Gastrocnemius medialis (tissue), 4 donors: Measurements from ENCODE around the gene ANO3. TPM values are rescaled to one million over a fixed set of nuclear protein-coding genes. Genes with fewer than 3 reads are reported as not detected.
"Not testable (repeated sequence)": the region's sequence is repeated elsewhere in the genome, so short reads cannot be mapped to it uniquely, and the experiment has no call there.

Source experiments
- ATAC-seq, 2 donors: fragments of 150-250 bp; one replicate each; pipeline ENCODE4 v1.9.1; 2016
- DNase-seq, 2 donors: peaks; one replicate each; pipeline ENCODE4 v3.0.0-alpha.2; 2019
- H3K27ac ChIP-seq, 4 donors: fragments of 200-600 bp; sonication (generic); 1 replicate in 1 of 4; 2 replicates in 3 of 4; pipeline ENCODE4 v1.5.1; 2016 to 2018; ENCODE audit warnings: mild to moderate bottlenecking in 2 of 4, moderate library complexity in 1 of 4
- H3K27me3 ChIP-seq, 3 donors: fragments of 200-600 bp; sonication (generic) in 2 of 3; 1 replicate in 1 of 3; 2 replicates in 2 of 3; pipeline versions ENCODE4 v1.5.1 to v1.6.0; 2016 to 2019; ENCODE audit warnings: mild to moderate bottlenecking in 1 of 3, moderate library complexity in 1 of 3
- H3K36me3 ChIP-seq, 2 donors: fragments of 200-600 bp; sonication (generic) in 1 of 2; one replicate each; pipeline ENCODE4 v1.5.1; 2017 to 2018
- H3K4me1 ChIP-seq, 2 donors: fragments of 200-600 bp; sonication (generic) in 1 of 2; one replicate each; pipeline ENCODE4 v1.5.1; 2016 to 2017; ENCODE audit warnings: mild to moderate bottlenecking in 2 of 2
- H3K4me3 ChIP-seq, 4 donors: fragments of 200-600 bp; sonication (generic) in 3 of 4; 1 replicate in 1 of 4; 2 replicates in 3 of 4; pipeline ENCODE4 v1.5.1; 2016 to 2019; ENCODE audit warnings: mild to moderate bottlenecking in 2 of 4
- H3K9me3 ChIP-seq, 3 donors: fragments of 200-600 bp; sonication (generic) in 2 of 3; 1 replicate in 1 of 3; 2 replicates in 2 of 3; pipeline ENCODE4 v1.5.1; 2016 to 2019
- POLR2A ChIP-seq, 2 donors: fragments of 450-650 bp; IDR thresholded peaks; one replicate each; pipeline ENCODE4 v1.6.1; 2017; ENCODE audit warnings: antibody characterized with exemption in 2 of 2, mild to moderate bottlenecking in 2 of 2, moderate library complexity in 2 of 2
- in situ Hi-C, 4 donors: fragments of 200-750 bp; cut with MboI; loops; one replicate each; pipeline versions ENCODE4 v1.15.0 to v1.8.0; 2017; ENCODE audit warnings: low sequenced_read_pairs in 4 of 4
- intact Hi-C: fragments of 100-400 bp; cut with DNase I; formaldehyde crosslinking; loops from one replicate; pipeline ENCODE4 v1.15.1; 2023; ENCODE audit warnings: low total_unique reads
- total RNA-seq, 4 donors: library from RNA; depleted of rRNA; stranded (reverse); fragments of >200 nt; gene quantifications; one replicate each; pipeline versions ENCODE4 v1.1.0 to v1.2.3, GENCODE V29; 2016
- TF ChIP-seq, protein P1 (sequence below), 5 experiments: fragments of 450-650 bp in 3 of 5; fragments of 200-600 bp in 2 of 5; sonication (generic) in 2 of 5; IDR thresholded peaks in 4 of 5; conservative IDR thresholded peaks in 1 of 5; 1 replicate in 4 of 5; 2 replicates in 1 of 5; pipeline ENCODE4 v1.5.1; 2016 to 2019; ENCODE audit warnings: antibody characterized with exemption in 5 of 5, mild to moderate bottlenecking in 3 of 5, moderate library complexity in 3 of 5

The ANO3 gene
- total RNA-seq, 4 donors from 2014 or later = 0.05 TPM; not detected in 3

DNA sequence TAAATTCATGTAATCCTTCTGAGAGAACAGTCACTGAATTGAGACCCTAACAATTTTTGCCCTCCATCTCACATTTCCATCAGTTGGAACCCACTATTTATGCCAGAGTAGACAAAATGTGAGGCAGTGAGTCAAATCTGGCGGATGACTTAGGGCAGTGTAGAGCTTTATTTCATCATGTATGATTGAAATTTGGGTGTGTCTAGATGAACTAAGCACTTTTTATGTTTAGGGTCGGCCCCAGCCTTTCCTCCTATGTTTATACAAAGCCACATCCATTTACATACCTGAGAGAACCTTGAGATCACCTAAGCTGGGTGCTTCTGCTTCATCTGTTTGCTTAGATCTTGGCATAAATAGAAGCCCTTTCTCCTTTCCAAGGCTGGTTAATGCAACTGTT, 255.1 kb downstream of the ANO3 start:
- intact Hi-C loops = no loop called here
- in situ Hi-C loops = no loop called here

DNA sequence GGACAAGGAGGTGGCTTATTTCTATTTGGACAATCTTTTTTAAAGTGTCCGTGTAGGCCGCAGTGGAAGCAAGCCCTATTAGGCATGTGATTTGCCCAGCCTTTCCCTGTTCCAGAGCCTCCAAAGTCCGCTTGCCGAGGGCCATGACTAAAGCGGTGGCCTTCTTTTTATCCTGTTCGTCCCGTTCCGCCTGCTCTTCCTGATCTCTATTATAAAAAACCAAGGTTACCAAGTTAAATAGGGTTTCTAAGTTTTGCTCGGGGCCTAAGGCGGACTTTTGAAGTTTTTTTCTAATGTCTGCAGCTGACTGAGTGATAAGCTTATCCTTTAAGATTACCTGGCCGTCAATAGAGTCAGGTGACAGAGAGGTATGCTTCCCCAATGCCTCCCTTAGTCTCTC, 261.8 kb downstream of the ANO3 start:
- no peak for TF ChIP-seq POLR2A (IDR thresholded peaks at IDR 0.05)
- TF ChIP-seq, protein P1, sequence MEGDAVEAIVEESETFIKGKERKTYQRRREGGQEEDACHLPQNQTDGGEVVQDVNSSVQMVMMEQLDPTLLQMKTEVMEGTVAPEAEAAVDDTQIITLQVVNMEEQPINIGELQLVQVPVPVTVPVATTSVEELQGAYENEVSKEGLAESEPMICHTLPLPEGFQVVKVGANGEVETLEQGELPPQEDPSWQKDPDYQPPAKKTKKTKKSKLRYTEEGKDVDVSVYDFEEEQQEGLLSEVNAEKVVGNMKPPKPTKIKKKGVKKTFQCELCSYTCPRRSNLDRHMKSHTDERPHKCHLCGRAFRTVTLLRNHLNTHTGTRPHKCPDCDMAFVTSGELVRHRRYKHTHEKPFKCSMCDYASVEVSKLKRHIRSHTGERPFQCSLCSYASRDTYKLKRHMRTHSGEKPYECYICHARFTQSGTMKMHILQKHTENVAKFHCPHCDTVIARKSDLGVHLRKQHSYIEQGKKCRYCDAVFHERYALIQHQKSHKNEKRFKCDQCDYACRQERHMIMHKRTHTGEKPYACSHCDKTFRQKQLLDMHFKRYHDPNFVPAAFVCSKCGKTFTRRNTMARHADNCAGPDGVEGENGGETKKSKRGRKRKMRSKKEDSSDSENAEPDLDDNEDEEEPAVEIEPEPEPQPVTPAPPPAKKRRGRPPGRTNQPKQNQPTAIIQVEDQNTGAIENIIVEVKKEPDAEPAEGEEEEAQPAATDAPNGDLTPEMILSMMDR (IDR thresholded peaks at IDR 0.05 in 4 of 5, conservative IDR thresholded peaks at IDR 0.05 in 1 of 5) = no peak
- Histone ChIP-seq H3K4me1 (no peaks in the 10 kb centered on the region), H3K9me3 (no peaks in the 10 kb centered on the region), H3K27ac (no peak overlapping the region), H3K27me3 (no peaks in the 10 kb centered on the region), H3K36me3 (no peaks in the 10 kb centered on the region), H3K4me3 (no peak overlapping the region)
- DNase-seq (no peak), ATAC-seq (no peak)
- intact Hi-C loops (no loop called here), in situ Hi-C loops (no loop called here)

More for the DNA sequence above, 255.1 kb downstream of the ANO3 start:
- Histone ChIP-seq H3K27me3 (no peaks in the 10 kb centered on the region), H3K9me3 (no peaks in the 10 kb centered on the region), H3K36me3 (no peaks in the 10 kb centered on the region), H3K27ac (no peak overlapping the region), H3K4me3 (no peak overlapping the region), H3K4me1 (no peaks in the 10 kb centered on the region)
- no peak for TF ChIP-seq POLR2A (IDR thresholded peaks at IDR 0.05)
- TF ChIP-seq, protein P1 (IDR thresholded peaks at IDR 0.05 in 4 of 5, conservative IDR thresholded peaks at IDR 0.05 in 1 of 5) = no peak
- ATAC-seq (no peak), DNase-seq (no peak)

GRCh38 chr11:26595207-26595865, 263.4 kb downstream of the ANO3 start:
- in situ Hi-C loops, ATAC-seq, H3K9me3 ChIP-seq, H3K36me3 ChIP-seq, H3K27me3 ChIP-seq, H3K4me3 ChIP-seq, H3K4me1 ChIP-seq, H3K27ac ChIP-seq, DNase-seq, intact Hi-C loops: not testable (repeated sequence)

DNA sequence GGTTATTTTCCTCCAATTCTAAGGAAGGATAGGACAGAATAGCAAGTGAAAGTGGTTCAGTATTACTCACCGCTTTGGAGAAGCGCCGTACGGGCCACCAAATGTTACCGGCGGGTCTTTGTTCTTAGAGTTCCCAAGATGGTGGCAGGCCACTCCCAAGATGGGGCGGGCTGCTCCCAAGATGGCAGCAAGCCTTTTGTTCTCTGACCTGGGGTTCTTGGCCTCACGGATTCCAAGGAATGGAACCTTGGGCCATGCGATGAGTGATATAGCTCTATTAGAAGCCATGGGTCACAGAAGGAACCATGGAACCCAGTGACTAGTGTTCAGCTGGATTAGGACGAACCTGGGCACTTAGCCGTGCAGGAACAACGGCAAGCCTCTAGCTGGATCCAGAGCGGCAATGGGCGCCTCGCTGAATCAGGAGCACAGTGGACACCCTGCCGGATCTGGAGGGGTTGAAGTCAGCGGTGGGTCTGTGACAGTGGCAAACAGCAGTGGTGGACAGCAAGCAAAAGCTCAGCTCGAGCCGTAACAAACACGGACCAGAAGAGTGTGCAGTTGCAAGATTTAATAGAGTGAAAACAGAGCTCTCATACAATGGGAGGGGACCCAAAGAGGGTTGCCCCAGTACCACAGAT, 265.2 kb downstream of the ANO3 start:
- H3K36me3 ChIP-seq, in situ Hi-C loops, H3K27ac ChIP-seq: not testable (repeated sequence)

DNA sequence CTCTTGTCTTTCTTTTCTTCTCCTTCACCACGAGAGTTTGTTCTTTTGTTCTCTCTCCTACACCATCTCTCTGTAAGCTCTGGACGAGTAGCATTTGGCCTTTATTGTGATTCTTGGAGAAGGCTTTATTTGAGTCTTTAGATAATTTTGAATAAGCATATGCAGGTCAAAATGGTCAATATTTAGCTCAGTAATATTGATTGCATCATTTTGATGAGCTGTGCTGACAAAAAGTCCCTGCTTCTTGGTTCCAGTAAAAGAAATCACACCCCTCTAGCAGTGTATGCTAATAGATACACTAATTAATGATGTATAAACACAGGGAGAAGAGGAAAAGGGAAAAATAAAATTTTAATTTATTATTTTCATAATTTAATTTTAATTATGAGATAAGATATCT, 266.0 kb downstream of the ANO3 start:
- ATAC-seq (no peak), DNase-seq (no peak)
- no peaks in the 10 kb centered on the region for H3K36me3 ChIP-seq
- H3K9me3 ChIP-seq = no peaks in the 10 kb centered on the region
- H3K27me3 ChIP-seq = no peaks in the 10 kb centered on the region
- intact Hi-C loops = no loop called here
- no peaks in the 10 kb centered on the region for H3K4me1 ChIP-seq
- H3K27ac ChIP-seq = no peak overlapping the region
- TF ChIP-seq, protein P1 (IDR thresholded peaks at IDR 0.05 in 4 of 5, conservative IDR thresholded peaks at IDR 0.05 in 1 of 5) = no peak
- no peak for TF ChIP-seq POLR2A (IDR thresholded peaks at IDR 0.05)
- H3K4me3 ChIP-seq = no peak overlapping the region
- in situ Hi-C loops = no loop called here

More for the DNA sequence above, 265.2 kb downstream of the ANO3 start:
- H3K4me3 ChIP-seq, ATAC-seq, DNase-seq, H3K27me3 ChIP-seq, H3K9me3 ChIP-seq, H3K4me1 ChIP-seq, intact Hi-C loops: not testable (repeated sequence)
